Upper lobe of right lung (tissue), 1 donor: ENCODE data around the gene NOTCH1. TPM values are rescaled to one million over a fixed set of nuclear protein-coding genes. Genes with fewer than 3 reads are reported as not detected.
A peak's percentile ranks its signal among the peaks of the same experiment; 100 is the strongest.

ENCODE experiments used
- ATAC-seq: fragments of 200-7000 bp; cut with Tn5 transposase; one replicate; pipeline ENCODE4 v1.9.1; 2020; ENCODE audit warnings: mild to moderate bottlenecking, moderate library complexity
- DNase-seq: peaks from one replicate; pipeline ENCODE4 v3.0.0-alpha.2; 2020
- H3K27ac ChIP-seq: fragments of 200-600 bp; one replicate; pipeline ENCODE4 v1.8.0; 2022
- H3K27me3 ChIP-seq: fragments of 200-600 bp; one replicate; pipeline ENCODE4 v1.8.0; 2022; ENCODE audit warnings: mild to moderate bottlenecking
- H3K36me3 ChIP-seq: fragments of 200-600 bp; one replicate; pipeline ENCODE4 v1.8.0; 2022
- H3K4me1 ChIP-seq: fragments of 200-600 bp; one replicate; pipeline ENCODE4 v1.8.0; 2022
- H3K4me3 ChIP-seq: fragments of 200-600 bp; one replicate; pipeline ENCODE4 v1.8.0; 2022; ENCODE audit warnings: mild to moderate bottlenecking
- H3K9me3 ChIP-seq: fragments of 200-600 bp; one replicate; pipeline ENCODE4 v1.8.0; 2022
- intact Hi-C: fragments of 100-400 bp; cut with DNase I; formaldehyde crosslinking; loops from one replicate; pipeline ENCODE4 v1.11.0; 2022
- total RNA-seq: library from RNA; stranded (reverse); fragmentation: NEBNext Ultra II Directional; extraction: Animal tissue kit (Norgen Biotek cat#: 25700); gene quantifications from one replicate; pipeline ENCODE4 v1.2.1, GENCODE V29; 2021
- TF ChIP-seq, protein P1 (sequence below): fragments of 200-600 bp; IDR thresholded peaks from one replicate; pipeline ENCODE4 v1.8.0; 2022; ENCODE audit warnings: antibody characterized with exemption
- donor health status: DM: no; HTN: yes; CAD: no; lungs with severe emphysema.

The NOTCH1 gene
- total RNA-seq, 1 donor from 2014 or later: 114 TPM

DNA sequence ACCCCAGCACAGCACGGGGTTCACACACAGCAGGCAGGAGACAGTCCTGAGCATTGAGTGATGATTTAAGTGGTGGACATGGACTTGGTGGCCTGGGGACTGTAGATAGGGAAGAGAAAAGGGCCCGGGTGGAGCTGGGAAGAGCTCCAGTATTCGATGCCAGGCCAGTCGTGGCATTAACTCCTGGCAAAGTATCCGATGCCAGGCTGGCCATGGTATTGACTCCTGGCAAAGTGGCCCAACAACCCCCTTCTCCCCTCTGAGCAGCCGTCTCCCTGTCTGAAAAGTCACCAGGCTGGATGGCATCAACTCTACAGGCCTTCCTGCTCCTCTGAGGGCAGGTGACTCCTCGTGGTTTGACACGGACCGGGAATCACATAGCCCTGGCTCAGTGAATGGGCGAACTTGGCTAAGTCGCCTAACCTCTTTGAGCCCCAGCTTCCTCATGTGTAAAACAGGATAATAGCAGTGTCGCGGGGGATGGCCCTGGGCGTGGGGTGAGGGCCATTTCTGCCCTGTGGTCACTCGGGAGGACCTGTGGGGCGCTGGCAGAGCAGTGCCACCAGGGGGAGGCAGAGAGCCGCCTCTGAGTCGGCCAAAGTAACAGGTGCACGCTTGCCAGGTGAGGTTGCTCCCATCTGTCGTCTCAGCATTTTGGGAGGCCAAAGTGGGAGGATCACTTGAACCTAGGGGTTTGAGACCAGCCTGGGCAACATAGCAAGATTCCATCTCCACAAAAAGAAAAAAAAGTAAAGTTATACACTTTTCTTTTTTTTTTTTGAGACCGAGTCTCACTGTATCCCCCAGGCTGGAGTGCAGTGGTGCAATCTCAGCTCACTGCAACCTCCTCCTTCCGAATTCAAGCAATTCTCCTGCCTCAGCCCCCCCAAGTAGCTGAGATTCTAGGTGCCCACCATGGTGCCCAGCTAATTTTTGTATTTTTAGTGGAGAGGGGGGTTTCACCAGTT lies 57.3 kb downstream of the NOTCH1 start:
- Histone ChIP-seq H3K36me3 (no peaks in the 10 kb centered on the region), H3K9me3 (no peaks in the 10 kb centered on the region), H3K27ac (no peak overlapping the region), H3K27me3 (no peaks in the 10 kb centered on the region), H3K4me3 (no peak overlapping the region), H3K4me1 (peaks cover 14% of the 10 kb centered on the region)
- ATAC-seq: peak; percentile 67
- peak; percentile 89 for DNase-seq
- intact Hi-C loops: loop anchor here (2.0 kb wide), 1 partner anchor 142 kb away; no protein-coding TSS in a partner anchor
- TF ChIP-seq, protein P1, sequence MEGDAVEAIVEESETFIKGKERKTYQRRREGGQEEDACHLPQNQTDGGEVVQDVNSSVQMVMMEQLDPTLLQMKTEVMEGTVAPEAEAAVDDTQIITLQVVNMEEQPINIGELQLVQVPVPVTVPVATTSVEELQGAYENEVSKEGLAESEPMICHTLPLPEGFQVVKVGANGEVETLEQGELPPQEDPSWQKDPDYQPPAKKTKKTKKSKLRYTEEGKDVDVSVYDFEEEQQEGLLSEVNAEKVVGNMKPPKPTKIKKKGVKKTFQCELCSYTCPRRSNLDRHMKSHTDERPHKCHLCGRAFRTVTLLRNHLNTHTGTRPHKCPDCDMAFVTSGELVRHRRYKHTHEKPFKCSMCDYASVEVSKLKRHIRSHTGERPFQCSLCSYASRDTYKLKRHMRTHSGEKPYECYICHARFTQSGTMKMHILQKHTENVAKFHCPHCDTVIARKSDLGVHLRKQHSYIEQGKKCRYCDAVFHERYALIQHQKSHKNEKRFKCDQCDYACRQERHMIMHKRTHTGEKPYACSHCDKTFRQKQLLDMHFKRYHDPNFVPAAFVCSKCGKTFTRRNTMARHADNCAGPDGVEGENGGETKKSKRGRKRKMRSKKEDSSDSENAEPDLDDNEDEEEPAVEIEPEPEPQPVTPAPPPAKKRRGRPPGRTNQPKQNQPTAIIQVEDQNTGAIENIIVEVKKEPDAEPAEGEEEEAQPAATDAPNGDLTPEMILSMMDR: peak; percentile 98

- intact Hi-C loops: loop anchor here (2.0 kb wide), 1 partner anchor 143 kb away; no protein-coding TSS in a partner anchor
- Histone ChIP-seq H3K27ac (no peak overlapping the region), H3K9me3 (no peaks in the 10 kb centered on the region), H3K4me3 (no peak overlapping the region), H3K27me3 (no peaks in the 10 kb centered on the region), H3K36me3 (no peaks in the 10 kb centered on the region), H3K4me1 (peaks cover 14% of the 10 kb centered on the region)
- TF ChIP-seq, protein P1: no peak
- ATAC-seq (no peak), DNase-seq (no peak)
Measured at GRCh38 chr9:136487672-136488071, 58.2 kb downstream of the NOTCH1 start.

DNA sequence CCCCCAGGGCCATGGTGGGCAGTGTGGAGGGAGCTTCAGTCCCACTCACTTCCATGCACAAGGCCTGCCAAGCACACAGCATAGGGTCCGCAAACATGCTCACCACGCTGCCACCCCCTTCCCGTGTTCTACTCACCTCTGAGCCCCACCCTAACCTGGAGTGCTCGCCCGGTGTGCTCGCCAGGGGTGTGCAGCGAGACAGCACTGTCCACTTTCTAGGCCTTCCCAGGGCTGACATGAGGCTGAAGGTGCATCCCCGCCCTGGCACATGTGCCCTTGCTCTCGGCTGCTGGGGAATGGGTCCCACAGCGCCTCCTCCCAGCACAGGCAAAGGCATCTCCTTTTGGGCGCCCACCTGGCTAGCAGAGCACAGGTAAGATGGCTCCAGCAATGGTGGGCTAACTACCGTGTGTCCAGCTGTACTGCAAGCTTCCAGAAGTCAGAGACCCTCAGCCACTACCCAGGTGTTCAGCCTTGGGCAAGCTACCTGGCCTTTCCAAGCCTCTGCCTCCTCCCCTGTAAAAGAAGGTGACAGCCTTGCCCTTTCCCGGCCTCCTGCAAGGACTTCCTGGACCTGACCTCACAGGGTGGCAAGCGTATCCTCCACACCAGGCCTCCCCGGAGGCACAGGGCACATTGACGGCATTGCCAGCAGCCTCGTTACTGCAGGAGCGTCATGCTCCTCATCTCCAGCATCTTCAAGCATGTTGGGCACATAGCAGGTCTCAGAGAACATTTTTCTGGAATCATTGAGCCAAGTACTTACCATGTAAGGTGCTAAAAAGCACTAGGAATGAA lies 58.8 kb downstream of the NOTCH1 start:
- intact Hi-C loops: no loop called here
- no peak for DNase-seq
- TF ChIP-seq, protein P1: no peak

DNA sequence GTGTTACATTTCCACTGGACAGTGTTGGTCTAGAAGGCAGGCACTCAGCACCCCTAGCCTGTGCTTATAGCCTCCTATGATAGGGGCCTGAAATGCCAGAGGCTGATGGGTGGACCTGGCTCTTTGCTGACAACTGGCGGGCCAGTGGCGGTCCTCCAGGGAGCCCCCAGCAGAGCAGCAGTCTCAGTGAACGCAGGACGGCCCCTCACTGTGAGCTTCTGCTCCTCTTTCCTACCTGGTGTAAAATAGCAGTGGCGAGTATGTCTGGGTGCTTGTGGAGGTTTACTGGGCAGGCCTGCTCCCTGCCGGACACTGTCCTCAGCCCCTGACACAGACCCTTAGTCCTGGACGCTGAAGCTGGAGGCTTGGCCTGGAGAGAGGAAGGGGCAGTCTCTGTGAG lies 59.7 kb downstream of the NOTCH1 start:
- TF ChIP-seq, protein P1: no peak
- intact Hi-C loops: no loop called here
- no peak for ATAC-seq
- no peak overlapping the region for H3K4me3 ChIP-seq
- H3K36me3 ChIP-seq: no peaks in the 10 kb centered on the region
- peaks cover 23% of the 10 kb centered on the region for H3K4me1 ChIP-seq
- no peaks in the 10 kb centered on the region for H3K9me3 ChIP-seq
- H3K27me3 ChIP-seq: no peaks in the 10 kb centered on the region
- no peak overlapping the region for H3K27ac ChIP-seq
- no peak for DNase-seq

More for the DNA sequence above, 58.8 kb downstream of the NOTCH1 start:
- no peaks in the 10 kb centered on the region for H3K36me3 ChIP-seq
- no peak overlapping the region for H3K4me3 ChIP-seq
- H3K27ac ChIP-seq: no peak overlapping the region
- no peaks in the 10 kb centered on the region for H3K9me3 ChIP-seq
- H3K27me3 ChIP-seq: no peaks in the 10 kb centered on the region
- peaks cover 15% of the 10 kb centered on the region for H3K4me1 ChIP-seq
- ATAC-seq: no peak

- intact Hi-C loops: no loop called here
- H3K4me1 ChIP-seq: peaks cover 23% of the 10 kb centered on the region
- ATAC-seq (peak; percentile 32), DNase-seq (peak; percentile 91)
- no peaks in the 10 kb centered on the region for H3K27me3 ChIP-seq
- peaks cover 2% of the 10 kb centered on the region for H3K36me3 ChIP-seq
- no peak overlapping the region for H3K27ac ChIP-seq
- H3K9me3 ChIP-seq: no peaks in the 10 kb centered on the region
- no peak overlapping the region for H3K4me3 ChIP-seq
- TF ChIP-seq, protein P1: peak; percentile 94
Measured at GRCh38 chr9:136485049-136486045, 60.5 kb downstream of the NOTCH1 start.
